ENCODE data around the gene RALB.

- TF ChIP-seq POLR2A (IDR thresholded peaks at IDR 0.05) (no peak), CTCF (IDR thresholded peaks at IDR 0.05) (no peak), POLR2AphosphoS5 (IDR thresholded peaks at IDR 0.05) (no peak)
Measured at GRCh38 chr2:120231564-120231973, 21.1 kb upstream of the RALB start.

Data from prostate gland (tissue), 2 donors.